GM23338 (cell line): ENCODE measurements around the gene FAM117A. TPM values are rescaled to one million over a fixed set of nuclear protein-coding genes. Genes with fewer than 3 reads are reported as not detected.

Experiments used
- ATAC-seq: fragments of 200-7000 bp; cut with Tn5 transposase; 3 replicates; pipeline ENCODE4 v1.9.1; 2020
- DNase-seq: peaks from one replicate; pipeline ENCODE4 v3.0.0-alpha.2; 2015; ENCODE audit warnings: low spot score
- H2AFZ ChIP-seq: fragments of 200-600 bp; sonication (generic); 2 replicates; pipeline ENCODE4 v1.8.0; 2016; ENCODE audit warnings: antibody characterized with exemption, mild to moderate bottlenecking, moderate library complexity
- H3F3A ChIP-seq: fragments of 200-600 bp; sonication (generic); replicated peaks from 2 replicates; pipeline ENCODE4 v1.8.0; 2017; ENCODE audit warnings: antibody characterized with exemption, mixed run types, low read depth
- H3K27ac ChIP-seq: fragments of 200-600 bp; sonication (generic); 2 replicates; pipeline ENCODE4 v1.6.1; 2016; ENCODE audit warnings: low read depth
- H3K27me3 ChIP-seq: fragments of 200-600 bp; sonication (generic); 2 replicates; pipeline ENCODE4 v1.8.0; 2016; ENCODE audit warnings: mild to moderate bottlenecking, mixed run types, moderate library complexity; ENCODE audit not compliant: insufficient read depth
- H3K36me3 ChIP-seq: fragments of 200-600 bp; sonication (generic); 2 replicates; pipeline ENCODE4 v1.8.0; 2016; ENCODE audit warnings: mild to moderate bottlenecking; ENCODE audit not compliant: insufficient read depth
- H3K4me1 ChIP-seq: fragments of 200-600 bp; sonication (generic); 2 replicates; pipeline ENCODE4 v1.8.0; 2016; ENCODE audit warnings: mild to moderate bottlenecking, moderate library complexity; ENCODE audit not compliant: insufficient read depth
- H3K4me2 ChIP-seq: fragments of 200-600 bp; sonication (generic); 2 replicates; pipeline ENCODE4 v1.7.1; 2017; ENCODE audit warnings: mixed run types
- H3K4me3 ChIP-seq: fragments of 200-600 bp; sonication (generic); 2 replicates; pipeline ENCODE4 v1.6.1; 2016; ENCODE audit warnings: mixed run types
- H3K79me2 ChIP-seq: fragments of 200-600 bp; sonication (generic); replicated peaks from 2 replicates; pipeline ENCODE4 v1.8.0; 2017; ENCODE audit warnings: mild to moderate bottlenecking; ENCODE audit not compliant: insufficient read depth
- H3K9me2 ChIP-seq: fragments of 200-600 bp; sonication (generic); 2 replicates; pipeline ENCODE4 v1.8.0; 2017; ENCODE audit not compliant: insufficient read depth
- H4K20me1 ChIP-seq: fragments of 200-600 bp; sonication (generic); replicated peaks from 2 replicates; pipeline ENCODE4 v1.8.0; 2017; ENCODE audit warnings: mild to moderate bottlenecking; ENCODE audit not compliant: insufficient read depth
- H3K27ac Mint-ChIP-seq: 2 replicates; pipeline ENCODE4 v1.8.0; 2020; ENCODE audit warnings: inconsistent platforms, mild to moderate bottlenecking, moderate library complexity, mixed read lengths
- H3K27me3 Mint-ChIP-seq: 3 replicates; pipeline ENCODE4 v1.8.0; 2022; ENCODE audit warnings: low read depth, mild to moderate bottlenecking, moderate library complexity, mixed read lengths, inconsistent platforms; ENCODE audit not compliant: insufficient read depth, poor library complexity
- H3K36me3 Mint-ChIP-seq: 3 replicates; pipeline ENCODE4 v1.8.0; 2021; ENCODE audit warnings: low read depth, mild to moderate bottlenecking, inconsistent platforms, moderate library complexity, mixed read lengths
- H3K4me1 Mint-ChIP-seq: 3 replicates; pipeline ENCODE4 v1.8.0; 2020; ENCODE audit warnings: mild to moderate bottlenecking, inconsistent platforms, mixed read lengths
- H3K4me3 Mint-ChIP-seq: 3 replicates; pipeline ENCODE4 v1.8.0; 2021; ENCODE audit warnings: moderate library complexity, mild to moderate bottlenecking, inconsistent platforms, mixed read lengths
- H3K9me3 Mint-ChIP-seq: 3 replicates; pipeline ENCODE4 v1.8.0; 2020; ENCODE audit warnings: moderate library complexity, mild to moderate bottlenecking, inconsistent platforms, mixed read lengths
- CREB1 ChIP-seq: fragments of 250-450 bp; sonication (Bioruptor Pico); IDR thresholded peaks from 2 replicates; pipeline ENCODE4 v1.5.0; 2020; ENCODE audit warnings: low read depth, mild to moderate bottlenecking, moderate library complexity
- CTCF ChIP-seq, 2 experiments: fragments of 200-600 bp in 1 of 2; sonication (generic) in 1 of 2; conservative IDR thresholded peaks; 2 replicates each; pipeline versions ENCODE4 v1.5.1 to v1.6.1; 2016 to 2017; ENCODE audit warnings: antibody characterized with exemption in 2 of 2, low read depth in 2 of 2, mild to moderate bottlenecking in 2 of 2, moderate library complexity in 1 of 2
- EZH2 ChIP-seq: fragments of 200-600 bp; sonication (generic); IDR thresholded peaks from one replicate; pipeline ENCODE4 v1.8.0; 2017; ENCODE audit warnings: antibody characterized with exemption, mild to moderate bottlenecking, low read depth; ENCODE audit not compliant: unreplicated experiment
- EZH2phosphoT487 ChIP-seq: fragments of 200-600 bp; sonication (generic); IDR thresholded peaks from one replicate; pipeline ENCODE4 v1.8.1; 2018; ENCODE audit warnings: antibody characterized with exemption; ENCODE audit not compliant: unreplicated experiment
- POLR2AphosphoS5 ChIP-seq: IDR thresholded peaks from 2 replicates; pipeline ENCODE4 v1.6.1; 2016; ENCODE audit warnings: antibody characterized with exemption, low read depth
- REST ChIP-seq: IDR thresholded peaks from one replicate; pipeline ENCODE4 v1.6.1; 2018; ENCODE audit warnings: antibody characterized with exemption; ENCODE audit not compliant: unreplicated experiment
- ZNF114 ChIP-seq: fragments of 250-450 bp; sonication (Bioruptor Pico); IDR thresholded peaks from 2 replicates; pipeline ENCODE4 v1.5.0; 2020; ENCODE audit warnings: mild to moderate bottlenecking, moderate library complexity
- ZNF331 ChIP-seq: fragments of 250-450 bp; sonication (Bioruptor Pico); IDR thresholded peaks from 2 replicates; pipeline ENCODE4 v1.5.0; 2020; ENCODE audit warnings: low read depth, mild to moderate bottlenecking, moderate library complexity
- ZNF462 ChIP-seq: fragments of 250-450 bp; sonication (Bioruptor Pico); IDR thresholded peaks from 2 replicates; pipeline ENCODE4 v1.5.0; 2020; ENCODE audit warnings: mild to moderate bottlenecking, moderate library complexity
- polyA plus RNA-seq: library from polyadenylated mRNA; unstranded; fragments of >200 nt; fragmentation: Nextera tagmentation; extraction: Ambion mirVana; gene quantifications from 2 replicates; pipeline ENCODE4 v1.2.1, GENCODE V29; 2016
- total RNA-seq: library from RNA; depleted of rRNA; stranded (reverse); fragments of >200 nt; shearing (Covaris generic); gene quantifications from 2 replicates; pipeline ENCODE4 v1.2.3, GENCODE V29; 2014

Gene FAM117A
- total and polyA plus RNA-seq, 2 experiments from 2014 or later: 21.3 to 46.4 TPM

GRCh38 chr17:49783791-49784190, 19.9 kb upstream of the FAM117A start:
- Histone ChIP-seq H4K20me1 (no peaks in the 10 kb centered on the region; the same call in 1 of the 2 replicates), H2AFZ (no peak overlapping the region), H3K27me3 (peaks cover 25% of the 10 kb centered on the region; the same call in 1 of the 2 replicates), H3K36me3 (no peaks in the 10 kb centered on the region), H3F3A (no peaks in the 10 kb centered on the region), H3K4me2 (no peak overlapping the region), H3K4me3 (no peak overlapping the region), H3K27ac (no peak overlapping the region), H3K4me1 (peaks cover 7% of the 10 kb centered on the region), H3K79me2 (no peaks in the 10 kb centered on the region), H3K9me2 (no peaks in the 10 kb centered on the region)
- Mint-ChIP-seq H3K9me3 (no peaks in the 10 kb centered on the region; the same call in 2 of the 3 replicates), H3K27me3 (peaks cover 12% of the 10 kb centered on the region), H3K4me3 (no peak overlapping the region), H3K4me1 (peaks cover 9% of the 10 kb centered on the region), H3K27ac (no peak overlapping the region), H3K36me3 (no peaks in the 10 kb centered on the region)
- TF ChIP-seq EZH2 (no peak), CREB1 (CRISPR knock-in tag) (no peak), EZH2phosphoT487 (no peak), REST (no peak), CTCF (conservative IDR thresholded peaks at IDR 0.05; ENCODE audit: low read depth in 2 of 2) (no peak)
- ATAC-seq (no peak), DNase-seq (no peak)

- peaks cover 25% of the 10 kb centered on the region; the same call in 1 of the 2 replicates for H3K27me3 ChIP-seq
- H2AFZ ChIP-seq: no peak overlapping the region
- Mint-ChIP-seq H3K36me3 (no peaks in the 10 kb centered on the region), H3K4me3 (no peak overlapping the region), H3K9me3 (no peaks in the 10 kb centered on the region; the same call in 2 of the 3 replicates), H3K27ac (no peak overlapping the region), H3K4me1 (peaks cover 9% of the 10 kb centered on the region), H3K27me3 (peaks cover 12% of the 10 kb centered on the region)
- no peaks in the 10 kb centered on the region for H3K9me2 ChIP-seq
- H4K20me1 ChIP-seq: no peaks in the 10 kb centered on the region; the same call in 1 of the 2 replicates
- H3F3A ChIP-seq: no peaks in the 10 kb centered on the region
- no peaks in the 10 kb centered on the region for H3K36me3 ChIP-seq
- H3K4me1 ChIP-seq: peaks cover 7% of the 10 kb centered on the region
- no peak overlapping the region for H3K4me2 ChIP-seq
- H3K79me2 ChIP-seq: no peaks in the 10 kb centered on the region
- ATAC-seq (no peak), DNase-seq (no peak)
- no peak overlapping the region for H3K27ac ChIP-seq
- H3K4me3 ChIP-seq: no peak overlapping the region
- TF ChIP-seq ZNF114 (no peak), ZNF331 (CRISPR knock-in tag) (no peak), ZNF462 (no peak), CREB1 (CRISPR knock-in tag) (no peak), POLR2AphosphoS5 (no peak)
Measured at GRCh38 chr17:49783071-49783715, 19.3 kb upstream of the FAM117A start.
